Smooth muscle cell (in vitro differentiated cells): ENCODE data around the gene ABCB4. TPM values are rescaled to one million over a fixed set of nuclear protein-coding genes. Genes with fewer than 3 reads are reported as not detected.

Experiments
- polyA plus RNA-seq: library from polyadenylated mRNA; unstranded; fragments of >200 nt; fragmentation: Nextera tagmentation; extraction: Ambion mirVana; gene quantifications from 2 replicates; pipeline ENCODE4 v1.2.1, GENCODE V29; 2016
- total RNA-seq: library from RNA; depleted of rRNA; stranded (reverse); fragments of >200 nt; gene quantifications from 2 replicates; pipeline ENCODE4 v1.2.3, GENCODE V29; 2014

The ABCB4 gene
- total and polyA plus RNA-seq, 2 experiments from 2014 or later, result 0.40 to 1.1 TPM

Other genes starting within 250 kb of the ABCB4 start
- gene CROT, start 130.0 kb downstream of the ABCB4 start, total RNA-seq, result 20.8 and 24.1 TPM in 2 replicates
- gene CROT, start 130.0 kb downstream of the ABCB4 start, polyA plus RNA-seq, result 9.5 and 13.8 TPM in 2 replicates
- gene ABCB1, start 125.2 kb upstream of the ABCB4 start, total RNA-seq, result 1.1 and 10.0 TPM in 2 replicates
- gene ABCB1, start 125.2 kb upstream of the ABCB4 start, polyA plus RNA-seq, result 1.4 and 1.9 TPM in 2 replicates
- 0.04 and 3.2 TPM in 2 replicates for gene RUNDC3B, start 152.7 kb upstream of the ABCB4 start, total RNA-seq
- gene RUNDC3B, start 152.7 kb upstream of the ABCB4 start, polyA plus RNA-seq, result 0.06 and 0.26 TPM in 2 replicates